SK-N-SH (cell line): ENCODE data around the gene PRKN.

ENCODE experiments used
- EP300 ChIP-seq, 2 experiments: IDR thresholded peaks; 2 replicates each; pipeline versions ENCODE4 v1.4.0 to v1.6.1; 2012; ENCODE audit warnings: borderline replicate concordance in 1 of 2, low read depth in 1 of 2, low read length in 1 of 2
- EZH2phosphoT487 ChIP-seq: fragments of 200-600 bp; sonication (generic); IDR thresholded peaks from 2 replicates; pipeline ENCODE4 v1.6.1; 2017; ENCODE audit warnings: low read depth, mixed run types, mild to moderate bottlenecking, antibody characterized with exemption, moderate library complexity, borderline replicate concordance
- GABPA ChIP-seq: IDR thresholded peaks from 2 replicates; pipeline ENCODE4 v1.4.0; 2012; ENCODE audit warnings: low read depth, mild to moderate bottlenecking
- POLR2AphosphoS5 ChIP-seq: IDR thresholded peaks from 2 replicates; pipeline ENCODE4 v1.6.1; 2012; ENCODE audit warnings: low read depth, low read length
- RCOR1 ChIP-seq: fragments of 150-350 bp; IDR thresholded peaks from 2 replicates; pipeline ENCODE4 v1.6.1; 2017; ENCODE audit warnings: antibody characterized with exemption, low read length
- TEAD4 ChIP-seq: IDR thresholded peaks from 2 replicates; pipeline ENCODE4 v1.4.0; 2012; ENCODE audit warnings: mild to moderate bottlenecking, borderline replicate concordance; ENCODE audit not compliant: insufficient read depth
- TF ChIP-seq, protein P1 (sequence below): fragments of 200-600 bp; sonication (generic); IDR thresholded peaks from 2 replicates; pipeline ENCODE4 v1.6.1; 2017; ENCODE audit warnings: antibody characterized with exemption, mild to moderate bottlenecking, moderate library complexity

DNA sequence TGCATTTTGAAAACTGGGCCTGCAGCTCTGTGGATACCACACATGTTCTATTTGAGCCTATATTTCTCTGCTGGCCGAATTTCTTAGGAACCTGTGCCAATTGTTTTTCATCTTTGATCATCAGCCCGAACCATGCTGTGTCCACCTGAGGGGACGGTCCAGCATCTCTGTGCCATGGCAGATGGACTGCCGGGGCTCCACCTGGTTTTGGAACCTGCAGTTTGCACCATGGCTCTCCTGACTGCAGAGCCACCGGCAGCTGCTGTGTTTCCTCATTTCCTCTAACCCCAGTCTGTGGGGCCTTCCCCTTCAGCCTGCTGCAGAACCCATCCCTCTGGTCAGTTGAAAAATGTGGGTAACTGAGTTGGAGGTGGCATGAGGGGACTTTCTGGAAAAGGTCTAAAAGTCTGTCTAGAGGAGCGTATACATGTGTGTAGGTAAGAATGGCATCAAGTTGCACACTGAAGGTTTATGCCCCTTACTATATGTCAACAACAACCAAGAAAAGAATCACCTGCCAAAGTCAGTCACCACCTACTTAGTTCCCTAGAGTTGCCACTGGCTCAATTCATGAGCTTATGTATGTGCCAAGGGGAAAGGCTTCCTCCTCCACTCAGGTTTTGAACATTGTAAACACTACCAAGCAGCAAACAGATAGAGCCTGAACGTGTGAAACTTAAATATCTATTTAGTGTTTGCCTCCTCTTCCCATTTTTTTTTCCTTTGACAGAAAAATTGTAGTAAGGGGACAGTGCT lies 548.2 kb downstream of the PRKN start:
- TF ChIP-seq, protein P1, sequence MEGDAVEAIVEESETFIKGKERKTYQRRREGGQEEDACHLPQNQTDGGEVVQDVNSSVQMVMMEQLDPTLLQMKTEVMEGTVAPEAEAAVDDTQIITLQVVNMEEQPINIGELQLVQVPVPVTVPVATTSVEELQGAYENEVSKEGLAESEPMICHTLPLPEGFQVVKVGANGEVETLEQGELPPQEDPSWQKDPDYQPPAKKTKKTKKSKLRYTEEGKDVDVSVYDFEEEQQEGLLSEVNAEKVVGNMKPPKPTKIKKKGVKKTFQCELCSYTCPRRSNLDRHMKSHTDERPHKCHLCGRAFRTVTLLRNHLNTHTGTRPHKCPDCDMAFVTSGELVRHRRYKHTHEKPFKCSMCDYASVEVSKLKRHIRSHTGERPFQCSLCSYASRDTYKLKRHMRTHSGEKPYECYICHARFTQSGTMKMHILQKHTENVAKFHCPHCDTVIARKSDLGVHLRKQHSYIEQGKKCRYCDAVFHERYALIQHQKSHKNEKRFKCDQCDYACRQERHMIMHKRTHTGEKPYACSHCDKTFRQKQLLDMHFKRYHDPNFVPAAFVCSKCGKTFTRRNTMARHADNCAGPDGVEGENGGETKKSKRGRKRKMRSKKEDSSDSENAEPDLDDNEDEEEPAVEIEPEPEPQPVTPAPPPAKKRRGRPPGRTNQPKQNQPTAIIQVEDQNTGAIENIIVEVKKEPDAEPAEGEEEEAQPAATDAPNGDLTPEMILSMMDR: no peak
- TF ChIP-seq GABPA: no peak
- no peak for TF ChIP-seq EZH2phosphoT487
- no peak for TF ChIP-seq POLR2AphosphoS5
- no peak for TF ChIP-seq TEAD4
- no peak for TF ChIP-seq RCOR1
- TF ChIP-seq EP300 (IDR thresholded peaks at IDR 0.05; ENCODE audit: borderline replicate concordance in 1 of 2, low read depth in 1 of 2, low read length in 1 of 2): no peak
